Activated T-helper 1 cell treated with Interleukin-2 at 50 U/mL for 16 hours (primary cell): ENCODE results near the gene CFAP54.
"Not testable (repeated sequence)": the region's sequence is repeated elsewhere in the genome, so short reads cannot be mapped to it uniquely, and the experiment has no call there.

ENCODE experiments used
- DNase-seq: peaks from one replicate; pipeline ENCODE4 v3.0.0-alpha.2; 2020; ENCODE audit warnings: low read depth

CFAP54 gene

DNA sequence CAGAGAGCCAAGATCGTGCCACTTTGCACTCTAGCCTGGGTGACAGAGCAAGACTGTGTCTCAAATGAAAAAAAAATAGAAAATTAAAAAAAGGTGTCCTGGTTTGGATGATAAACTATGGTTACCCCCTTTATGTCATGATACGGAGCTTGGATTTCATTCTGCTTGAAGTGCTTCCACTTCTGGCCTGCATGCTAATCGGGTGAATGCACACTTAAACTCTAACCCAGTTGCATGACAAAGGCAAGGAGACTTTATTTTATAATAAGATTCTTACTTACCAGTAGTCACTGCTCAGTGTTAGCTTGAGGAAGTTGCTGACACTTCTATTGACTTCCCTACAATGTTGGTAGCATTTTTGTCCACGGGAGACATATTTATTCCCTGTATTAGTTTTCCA, 24.3 kb downstream of the CFAP54 start:
- DNase-seq, result no peak

DNA sequence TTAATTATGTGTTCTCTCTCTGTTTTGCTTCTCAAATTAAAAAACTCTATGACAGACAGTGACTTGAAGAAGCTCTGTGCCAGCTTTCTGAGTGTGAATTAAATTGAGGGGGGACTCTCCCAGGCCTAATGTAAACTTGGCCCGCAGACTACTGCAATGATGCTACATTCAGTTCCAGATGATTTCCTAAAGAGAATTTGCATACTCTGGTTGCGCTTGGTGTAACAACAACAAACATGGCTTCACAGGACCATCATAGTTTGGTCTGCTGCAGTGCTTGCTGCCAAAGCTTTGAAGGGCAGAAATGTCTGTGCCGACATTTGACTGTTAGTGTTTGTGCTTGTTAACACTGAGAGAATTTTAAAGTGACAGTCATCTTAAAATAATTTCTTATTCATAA, 25.0 kb downstream of the CFAP54 start:
- no peak for DNase-seq

GRCh38 chr12:96516472-96517430, 27.4 kb downstream of the CFAP54 start:
- peak; percentile 65 for DNase-seq

- DNase-seq, result no peak
These were observed 31.4 kb downstream of the CFAP54 start for GRCh38 chr12:96520767-96521166.

- DNase-seq, result no peak
These were observed 32.7 kb downstream of the CFAP54 start for GRCh38 chr12:96521895-96522682.

DNA sequence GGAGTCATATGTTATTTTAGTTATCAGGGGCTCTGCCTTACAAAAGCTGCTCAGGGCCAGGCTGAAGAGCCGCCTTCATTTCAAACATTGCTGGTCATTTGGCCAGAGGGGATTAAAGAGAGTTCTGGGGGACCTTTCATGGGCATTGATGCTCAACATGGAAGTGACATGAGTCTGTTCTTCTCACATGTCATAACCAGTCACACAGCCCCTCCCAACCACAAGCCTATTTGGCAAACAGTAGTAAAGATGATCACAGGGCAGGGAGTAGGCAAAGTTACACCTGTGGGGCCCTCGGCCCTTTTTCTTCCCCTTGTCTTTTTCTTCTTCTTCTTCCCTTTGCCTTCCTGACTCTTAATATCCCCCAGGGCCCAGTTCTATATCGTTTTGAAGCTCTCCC, 33.3 kb downstream of the CFAP54 start:
- no peak for DNase-seq

GRCh38 chr12:96526110-96526509, 36.7 kb downstream of the CFAP54 start:
- DNase-seq, result no peak

DNA sequence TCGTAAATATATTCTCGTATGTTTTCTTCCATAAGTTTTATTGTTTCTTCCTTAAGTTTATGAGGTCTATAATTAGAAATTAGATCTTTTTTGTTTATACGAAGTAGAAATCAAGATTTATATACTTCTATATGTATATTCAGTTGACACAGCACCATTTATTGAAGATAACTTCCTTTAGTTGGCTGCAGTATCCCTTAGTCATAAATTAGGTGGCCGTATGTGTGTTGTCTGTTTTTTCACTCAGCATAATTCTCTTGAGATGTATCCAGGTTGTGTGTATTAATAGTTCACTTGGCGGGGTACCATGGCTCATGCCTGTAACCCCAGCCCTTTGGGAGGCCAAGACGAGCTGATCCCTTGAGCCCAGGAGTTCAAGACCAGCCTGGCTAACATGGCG, 40.5 kb downstream of the CFAP54 start:
- DNase-seq, result no peak

- DNase-seq, result no peak
These were observed 45.0 kb downstream of the CFAP54 start for GRCh38 chr12:96534339-96534738.

DNA sequence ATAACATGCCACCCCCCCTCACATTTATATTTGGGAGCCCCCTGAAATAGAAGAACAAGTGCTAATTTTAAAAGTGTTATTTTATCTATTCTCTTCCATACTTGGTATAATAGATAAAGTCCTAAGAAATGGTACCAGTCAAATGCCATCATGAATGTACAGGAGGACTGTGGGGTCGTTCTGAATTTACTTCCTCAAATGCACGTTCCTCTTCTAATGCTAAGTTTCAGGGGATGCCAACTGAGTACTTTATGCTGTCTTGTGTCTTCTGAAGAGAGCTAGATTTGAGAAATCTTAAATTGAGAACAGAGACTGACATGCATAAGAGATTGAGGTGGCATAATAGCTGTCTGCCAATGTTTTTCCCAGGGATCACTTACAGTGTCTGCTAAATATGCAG, 59.0 kb downstream of the CFAP54 start:
- DNase-seq, result no peak

DNA sequence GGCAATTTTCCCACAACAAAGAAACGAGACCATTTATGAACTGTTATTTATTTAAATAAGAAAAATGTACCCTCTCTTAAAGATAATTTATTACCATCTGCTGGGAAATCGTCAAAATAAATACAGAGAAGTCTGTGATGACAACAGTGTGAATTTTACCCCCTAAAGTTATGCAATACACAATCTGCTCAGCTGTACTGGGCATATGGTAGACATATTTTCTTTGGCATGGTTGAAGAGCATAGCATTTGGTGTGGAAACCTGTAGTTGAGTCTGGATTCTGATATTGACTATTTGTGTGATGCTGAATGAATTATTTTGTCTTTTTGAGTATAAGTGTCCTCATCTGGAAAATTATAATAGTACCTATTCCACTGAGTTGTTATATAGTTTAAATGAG, 60.0 kb downstream of the CFAP54 start:
- no peak for DNase-seq

DNA sequence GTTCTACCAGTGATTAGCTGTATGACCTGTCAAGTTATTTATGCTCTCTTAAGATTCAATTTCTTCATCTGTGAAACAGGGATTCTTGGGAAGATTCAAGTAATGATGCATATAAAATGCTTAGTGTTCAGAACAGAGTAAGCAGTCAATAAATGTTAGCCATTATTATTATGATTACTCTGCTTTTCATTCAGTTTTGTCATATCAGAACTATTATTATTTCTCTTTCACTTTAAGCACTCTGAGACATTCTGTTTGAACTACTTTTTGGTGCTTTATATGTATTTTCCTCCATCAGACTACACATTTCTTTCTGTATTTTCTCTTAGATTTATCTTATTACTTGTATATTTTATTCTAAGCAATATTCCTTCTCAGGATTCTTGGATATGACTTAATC, 81.2 kb downstream of the CFAP54 start:
- DNase-seq, result no peak

GRCh38 chr12:96571101-96571862, 81.9 kb downstream of the CFAP54 start:
- DNase-seq, result no peak

GRCh38 chr12:96578526-96579125, 89.2 kb downstream of the CFAP54 start:
- no peak for DNase-seq

DNA sequence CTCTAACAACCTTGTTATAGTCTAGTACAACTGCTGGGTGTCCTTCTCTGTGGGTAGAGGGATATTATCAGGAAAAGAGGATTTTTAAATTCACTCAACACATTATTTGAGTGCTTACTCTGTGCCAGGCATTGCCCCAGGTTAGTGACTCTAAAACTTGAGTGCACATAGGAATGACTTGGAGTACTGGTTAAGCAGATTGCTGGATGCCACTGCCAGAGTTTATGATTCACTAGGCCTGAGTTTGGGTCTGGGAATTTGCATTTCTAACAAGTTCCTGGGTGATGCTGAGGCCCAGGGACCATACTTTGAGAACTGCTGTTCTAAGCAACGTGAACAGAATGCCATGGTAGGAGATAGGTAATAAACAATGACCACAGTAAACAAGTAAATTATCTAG, 96.6 kb downstream of the CFAP54 start:
- DNase-seq, result no peak

DNA sequence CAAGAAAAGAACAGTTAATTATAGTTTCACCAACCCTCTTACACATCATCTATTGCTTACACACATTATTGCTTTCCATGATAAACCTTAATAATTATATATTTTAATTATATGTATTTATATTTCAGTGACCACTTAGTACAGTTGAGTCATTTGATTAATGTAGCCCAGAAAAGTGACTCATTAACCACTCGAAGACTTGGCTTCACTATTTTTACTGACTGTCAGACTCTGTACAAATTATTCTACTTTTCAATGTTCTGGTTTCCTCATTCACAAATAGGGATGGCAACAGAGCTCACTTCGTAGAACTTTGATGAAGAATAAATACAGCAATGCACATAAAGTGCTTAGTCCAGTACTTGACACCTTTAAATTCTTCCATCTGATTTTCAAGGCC, 98.3 kb downstream of the CFAP54 start:
- no peak for DNase-seq

DNA sequence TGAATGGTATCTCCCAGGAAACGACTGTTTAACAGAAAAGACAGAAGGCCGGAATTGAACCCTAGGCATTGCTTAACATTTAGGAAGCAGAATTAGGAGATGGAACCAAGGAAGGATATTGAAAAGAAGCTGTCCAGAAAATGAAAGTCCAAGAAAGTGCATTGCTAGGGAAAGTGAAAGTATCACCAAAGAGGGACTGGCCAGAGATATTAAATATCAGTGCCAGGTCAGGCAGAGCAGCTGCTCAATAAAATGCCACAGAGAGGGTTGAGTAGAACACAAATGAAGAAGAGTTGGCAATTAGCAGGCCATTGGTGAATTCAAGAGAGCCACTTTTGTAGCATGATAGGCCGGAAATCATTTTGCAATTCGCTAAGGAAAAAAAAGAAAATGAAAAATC, 101.6 kb downstream of the CFAP54 start:
- no peak for DNase-seq

- DNase-seq, result not testable (repeated sequence)
These were observed 115.0 kb downstream of the CFAP54 start for GRCh38 chr12:96604374-96604773.

DNA sequence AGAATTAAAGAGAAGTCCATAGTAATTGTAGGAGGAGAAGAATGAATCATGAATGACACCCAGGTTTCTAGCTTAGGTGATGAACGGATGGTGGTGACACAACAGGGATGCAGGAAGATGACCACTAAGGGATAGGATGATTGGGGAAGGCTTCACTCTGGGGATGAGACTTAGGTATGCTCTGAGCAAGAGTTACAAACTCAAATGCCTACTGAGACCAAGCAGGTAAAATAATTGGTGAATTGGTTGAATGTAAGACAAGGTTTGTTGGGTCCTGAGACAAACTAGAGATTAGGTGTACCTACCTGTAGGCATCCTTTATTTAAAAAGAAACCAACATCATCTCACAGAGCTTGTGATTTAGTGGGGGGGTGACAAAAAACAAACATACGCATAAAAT, 116.3 kb downstream of the CFAP54 start:
- DNase-seq, result no peak

GRCh38 chr12:96606134-96606533, 116.8 kb downstream of the CFAP54 start:
- no peak for DNase-seq

GRCh38 chr12:96606644-96607043, 117.3 kb downstream of the CFAP54 start:
- DNase-seq, result no peak

DNA sequence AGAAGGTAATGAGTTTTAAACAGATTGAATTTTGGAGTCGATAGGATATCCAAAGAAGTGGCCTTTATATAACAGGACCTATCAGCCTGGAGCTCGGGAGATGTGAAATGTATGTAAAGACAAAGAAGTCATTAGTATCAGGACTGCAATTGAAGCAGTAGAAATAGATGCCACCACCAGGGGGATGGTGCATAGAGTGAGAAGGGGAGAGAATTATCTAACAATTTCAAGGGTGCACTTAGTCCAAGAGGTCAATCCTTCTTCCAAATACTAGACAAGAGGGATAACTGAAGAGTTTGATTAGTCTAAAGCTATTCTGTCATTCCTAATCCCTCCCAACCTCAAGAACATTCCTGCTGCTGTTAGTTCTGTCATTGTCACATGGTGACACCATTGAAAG, 127.8 kb downstream of the CFAP54 start:
- DNase-seq, result no peak
